ENCODE results near the gene RERE.
"Not testable (repeated sequence)": the region's sequence is repeated elsewhere in the genome, so short reads cannot be mapped to it uniquely, and the experiment has no call there.

The RERE gene

DNA sequence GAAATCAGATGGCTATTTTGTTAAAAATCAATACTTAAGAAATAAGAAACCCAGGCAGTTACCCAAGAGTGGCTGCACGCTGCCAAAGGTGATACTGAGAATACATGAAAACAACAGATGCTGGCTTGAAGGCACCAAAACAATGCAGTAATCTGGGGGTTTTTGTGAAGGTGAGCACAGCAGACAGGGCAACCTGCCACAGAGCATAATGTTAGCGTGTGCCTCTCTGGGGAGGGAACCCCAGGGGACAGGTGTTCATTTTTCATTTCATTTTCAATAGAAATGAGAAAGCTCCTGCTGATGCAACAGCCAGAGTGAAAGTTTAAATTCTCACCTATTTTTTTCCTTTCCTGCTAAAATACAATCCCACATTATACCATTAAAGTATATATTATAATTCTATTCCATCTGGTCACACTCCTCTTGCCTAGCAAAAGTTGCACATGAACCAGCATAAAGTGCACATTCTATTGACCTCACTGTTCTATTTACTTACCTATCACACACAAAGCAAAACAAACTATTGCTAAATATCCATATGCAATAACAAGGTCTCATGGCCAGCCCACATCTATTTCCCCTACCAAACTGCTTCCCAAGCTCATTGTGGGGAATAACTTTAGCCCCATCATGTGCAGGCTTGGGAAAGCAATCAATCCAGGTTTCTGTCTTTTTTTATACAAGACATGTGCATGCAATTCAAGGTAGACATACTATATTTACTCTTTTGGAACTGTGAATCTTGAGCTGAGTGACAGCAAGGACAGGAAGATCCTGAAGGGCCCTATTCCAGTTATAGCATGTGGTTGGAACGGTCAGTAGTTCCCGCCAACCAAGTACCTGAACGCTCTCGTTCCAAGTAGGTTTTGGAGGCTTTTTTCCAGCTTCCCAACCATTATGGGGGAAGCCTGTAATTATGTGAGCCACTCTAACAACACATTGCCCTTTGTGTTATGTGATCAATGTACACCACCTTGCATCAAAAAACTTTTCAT lies 173.6 kb downstream of the RERE start:
- DNase-seq: no peak

DNA sequence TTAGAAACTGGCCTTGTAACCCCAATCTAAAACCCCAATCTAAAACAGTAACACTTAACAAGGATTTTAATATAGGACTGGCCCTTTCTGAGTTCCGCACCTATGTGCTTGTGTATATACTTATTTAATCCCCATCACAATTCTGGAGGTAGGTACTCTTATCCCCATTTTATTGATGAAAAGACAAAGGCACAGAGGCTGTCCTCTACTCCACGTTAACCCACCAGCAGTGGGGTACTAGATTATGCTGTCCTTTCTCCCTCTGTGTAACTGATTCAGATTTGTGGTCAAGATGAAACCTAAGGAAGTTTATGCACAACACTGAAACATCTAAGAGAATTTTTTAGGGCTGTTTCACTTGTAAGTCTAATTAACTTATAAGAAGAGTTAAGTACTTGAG lies 175.3 kb downstream of the RERE start:
- no peak for DNase-seq

DNA sequence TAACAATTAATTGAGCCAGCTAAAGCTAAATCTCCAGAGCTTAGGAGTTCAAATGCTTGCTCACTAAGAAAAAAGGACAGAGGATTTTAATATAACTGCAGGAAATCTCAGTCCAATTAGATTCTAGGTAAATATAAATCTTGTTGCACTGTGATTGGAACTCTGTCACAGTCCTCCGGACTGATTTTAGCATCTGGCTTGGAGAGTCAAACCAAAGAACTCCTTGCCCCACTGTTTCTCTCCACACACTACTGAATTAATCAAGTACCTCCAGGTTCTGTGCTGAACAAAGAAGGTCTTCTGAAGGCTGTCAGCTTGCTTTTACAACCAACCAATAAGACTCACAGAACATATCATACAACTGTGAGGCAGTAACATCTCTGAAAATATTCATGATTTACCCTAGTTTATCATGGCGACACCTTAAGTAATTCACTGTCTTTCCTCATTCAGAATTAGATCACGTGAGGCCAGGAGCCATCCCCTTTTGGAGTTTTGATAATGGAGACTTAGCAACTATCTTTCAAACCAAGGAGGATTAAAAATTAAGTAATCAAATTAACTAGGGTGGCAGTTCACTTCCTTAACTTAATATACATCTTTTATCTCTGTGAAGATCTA lies 176.0 kb downstream of the RERE start:
- no peak for DNase-seq

DNA sequence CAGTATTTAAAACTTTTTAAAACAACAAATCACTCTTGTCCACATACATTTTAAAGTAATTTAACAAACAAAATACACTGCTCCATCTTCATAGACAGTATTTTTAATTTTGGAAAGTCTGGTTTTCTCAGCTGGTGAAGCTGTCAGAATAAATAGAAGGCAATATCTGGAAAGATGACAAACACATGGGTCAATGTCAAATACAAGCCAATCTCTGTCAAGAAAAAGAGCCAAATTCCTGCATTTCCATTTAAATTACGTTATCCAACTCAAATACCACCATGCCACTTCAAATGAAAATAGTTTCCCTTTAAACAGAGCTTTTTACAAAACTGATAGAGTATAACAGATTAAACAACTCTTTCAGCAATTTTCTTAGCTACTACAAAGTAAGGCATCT lies 176.5 kb downstream of the RERE start:
- no peak for DNase-seq

DNA sequence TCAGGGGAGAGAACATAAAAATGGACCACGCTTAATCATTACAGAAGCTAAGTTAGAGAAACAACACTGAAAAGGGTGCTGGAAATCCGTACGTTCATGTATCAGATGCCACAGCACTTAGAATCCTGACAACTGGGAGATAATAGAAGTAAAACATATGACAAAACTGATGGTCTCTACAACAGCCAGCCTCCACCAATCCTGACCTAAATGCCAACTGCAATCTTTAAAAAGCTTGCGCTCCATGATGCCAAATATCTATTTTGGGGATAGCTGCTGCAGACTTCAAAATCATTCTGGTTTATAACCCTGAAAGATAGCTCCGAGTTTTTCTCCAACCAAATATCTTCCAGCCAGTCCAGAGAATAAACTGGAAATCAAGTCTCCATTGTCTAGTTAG lies 178.3 kb downstream of the RERE start:
- no peak for DNase-seq

DNA sequence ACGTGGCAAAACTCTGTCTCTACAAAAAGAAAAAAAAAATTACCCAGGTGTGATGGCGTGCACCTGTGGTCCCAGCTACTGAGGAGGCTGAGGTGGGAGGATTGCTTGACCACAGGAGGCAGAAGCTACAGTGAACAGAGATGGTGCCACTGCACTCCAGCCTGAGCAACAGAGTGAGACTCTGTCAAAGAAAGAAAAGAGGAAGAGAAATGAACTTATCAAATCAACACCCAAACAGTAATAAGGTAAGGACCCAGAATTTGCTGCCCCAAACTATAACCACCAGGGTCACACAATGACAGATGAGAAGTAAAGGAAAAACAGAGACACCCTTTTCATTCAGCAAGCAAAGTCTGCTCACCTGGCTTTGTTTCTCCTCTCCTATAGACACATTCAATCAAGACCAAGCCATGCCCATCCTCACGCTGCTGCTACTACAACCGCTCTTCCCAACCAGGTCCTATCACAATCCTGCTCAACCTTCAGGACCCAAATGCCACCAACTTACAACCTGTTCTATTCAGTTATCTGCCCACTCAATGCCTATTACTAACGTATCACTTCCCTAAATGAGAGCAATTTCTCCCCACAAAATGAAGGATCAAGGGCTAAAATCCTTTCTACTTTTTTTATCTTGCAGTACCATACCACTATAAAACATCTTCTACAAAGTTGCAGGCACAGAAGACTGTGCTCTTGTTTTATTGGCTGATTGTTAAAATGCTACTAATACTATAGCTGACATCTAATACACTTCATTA lies 183.5 kb downstream of the RERE start:
- DNase-seq: no peak

DNA sequence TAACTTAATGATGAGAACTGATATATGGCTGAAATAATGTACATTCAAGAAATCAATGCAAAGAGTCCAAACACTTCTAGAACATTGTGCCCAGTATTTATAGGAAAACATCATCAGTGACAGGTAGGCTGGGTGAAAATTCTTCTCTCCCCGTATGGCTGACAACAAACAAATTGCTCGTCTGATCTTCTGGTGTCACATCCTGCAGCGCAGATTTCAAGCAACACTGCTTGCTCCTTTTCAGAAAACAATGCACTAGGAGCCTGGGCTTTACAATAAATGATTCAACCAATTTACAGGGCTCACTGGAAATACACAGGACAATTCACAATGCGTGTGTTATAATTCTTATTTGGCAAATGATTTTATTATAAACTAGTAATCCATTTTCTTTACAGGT lies 185.3 kb downstream of the RERE start:
- peak in 2 of 51 donors; percentile 21 to 24 for DNase-seq

DNA sequence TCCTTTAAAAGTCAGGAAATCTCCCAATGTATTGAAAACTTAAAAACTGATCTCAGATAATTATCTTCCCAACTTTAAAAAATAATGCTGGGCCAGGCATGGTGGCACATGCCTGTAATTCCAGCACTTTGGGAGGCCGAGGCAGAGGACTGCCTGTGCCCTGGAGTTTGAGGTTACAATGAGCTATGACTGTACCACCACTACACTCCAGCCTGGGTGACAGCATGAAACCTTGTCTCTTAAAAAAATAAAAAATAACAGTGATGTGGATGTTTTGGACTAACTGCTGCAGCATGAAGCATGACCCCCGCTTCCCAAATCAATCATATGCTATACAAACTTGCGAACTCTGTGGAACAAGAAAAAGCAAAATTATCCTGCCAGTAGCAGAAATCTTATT lies 186.3 kb downstream of the RERE start:
- peak in 2 of 51 donors; percentile 21 to 36 for DNase-seq

DNA sequence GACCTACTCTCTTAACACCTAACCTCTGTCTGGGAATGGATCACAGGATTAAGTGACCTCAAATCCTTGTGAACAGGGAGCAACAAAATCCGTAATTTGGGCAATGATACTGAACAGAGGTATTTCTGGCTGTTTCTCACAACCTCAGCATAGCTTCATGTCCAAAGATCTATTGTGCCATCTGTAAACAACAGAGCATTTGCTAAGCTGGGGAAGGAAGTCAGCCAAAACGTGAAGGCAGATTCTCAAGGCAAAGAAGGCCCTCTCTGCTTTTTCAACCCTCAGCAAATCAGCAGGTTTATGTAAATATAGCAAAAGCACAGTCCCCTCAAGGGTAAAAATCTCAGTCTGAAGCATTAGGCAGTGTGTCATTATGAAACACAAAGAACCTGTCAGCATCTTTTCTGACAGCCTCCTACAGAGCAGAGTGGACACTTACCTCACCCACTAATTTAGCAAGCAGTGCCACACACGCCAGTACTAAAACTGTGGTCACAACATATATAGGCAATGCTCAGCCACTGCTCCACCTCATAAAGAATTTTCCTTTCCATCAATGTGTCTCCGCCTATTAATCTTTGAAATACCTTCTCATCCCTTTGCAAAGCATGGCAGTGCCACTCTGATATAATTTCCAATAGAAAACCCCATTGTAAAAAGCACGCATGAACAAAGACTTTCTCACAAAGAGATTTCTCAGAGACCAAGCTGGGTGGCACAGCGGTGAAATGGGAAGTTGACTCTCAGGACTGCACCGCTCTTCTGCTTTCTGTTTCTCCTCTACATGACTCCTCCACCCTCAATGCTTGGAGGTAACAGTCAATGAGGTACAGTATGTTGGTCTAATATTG lies 188.0 kb downstream of the RERE start:
- DNase-seq: peak in 19 of 51 donors; percentile 4 to 70 (median 20)

DNA sequence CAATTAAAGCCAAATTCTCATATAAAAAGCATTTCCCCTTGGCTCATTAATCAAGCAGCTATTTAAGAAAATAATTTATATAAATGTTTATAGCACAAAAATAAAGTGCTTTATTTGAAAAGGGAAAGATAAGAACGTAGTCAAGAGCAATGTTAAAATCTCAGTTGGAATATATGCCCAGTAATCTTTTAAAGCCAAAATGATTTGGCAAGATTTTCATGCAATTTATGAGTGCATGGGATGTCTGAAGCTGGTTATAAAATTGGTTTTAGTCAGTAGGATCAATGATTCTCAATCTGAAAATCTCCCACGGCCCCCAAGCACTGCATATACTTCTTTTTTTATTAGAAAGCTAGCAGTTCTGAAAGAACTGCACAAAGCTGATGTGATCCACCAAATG lies 188.8 kb downstream of the RERE start:
- DNase-seq: no peak

DNA sequence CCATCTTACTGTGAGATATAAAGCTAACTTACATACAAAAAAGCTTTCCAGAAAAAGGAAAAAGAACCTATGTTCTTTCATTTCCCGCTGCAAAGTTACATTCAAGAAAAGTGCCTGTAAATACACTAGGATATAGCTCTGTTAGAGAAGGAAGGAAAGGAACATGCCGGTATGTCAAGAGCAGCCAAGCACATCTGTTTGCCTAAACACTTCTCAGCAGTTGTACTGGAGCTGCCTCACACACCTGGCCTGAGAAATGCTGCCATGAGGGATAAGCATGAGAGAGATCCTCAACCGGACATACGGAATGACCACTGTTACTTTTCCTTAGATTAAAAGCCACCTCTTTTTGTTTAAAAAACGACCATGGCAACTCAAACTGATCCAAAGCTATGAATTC lies 189.7 kb downstream of the RERE start:
- no peak for DNase-seq

DNA sequence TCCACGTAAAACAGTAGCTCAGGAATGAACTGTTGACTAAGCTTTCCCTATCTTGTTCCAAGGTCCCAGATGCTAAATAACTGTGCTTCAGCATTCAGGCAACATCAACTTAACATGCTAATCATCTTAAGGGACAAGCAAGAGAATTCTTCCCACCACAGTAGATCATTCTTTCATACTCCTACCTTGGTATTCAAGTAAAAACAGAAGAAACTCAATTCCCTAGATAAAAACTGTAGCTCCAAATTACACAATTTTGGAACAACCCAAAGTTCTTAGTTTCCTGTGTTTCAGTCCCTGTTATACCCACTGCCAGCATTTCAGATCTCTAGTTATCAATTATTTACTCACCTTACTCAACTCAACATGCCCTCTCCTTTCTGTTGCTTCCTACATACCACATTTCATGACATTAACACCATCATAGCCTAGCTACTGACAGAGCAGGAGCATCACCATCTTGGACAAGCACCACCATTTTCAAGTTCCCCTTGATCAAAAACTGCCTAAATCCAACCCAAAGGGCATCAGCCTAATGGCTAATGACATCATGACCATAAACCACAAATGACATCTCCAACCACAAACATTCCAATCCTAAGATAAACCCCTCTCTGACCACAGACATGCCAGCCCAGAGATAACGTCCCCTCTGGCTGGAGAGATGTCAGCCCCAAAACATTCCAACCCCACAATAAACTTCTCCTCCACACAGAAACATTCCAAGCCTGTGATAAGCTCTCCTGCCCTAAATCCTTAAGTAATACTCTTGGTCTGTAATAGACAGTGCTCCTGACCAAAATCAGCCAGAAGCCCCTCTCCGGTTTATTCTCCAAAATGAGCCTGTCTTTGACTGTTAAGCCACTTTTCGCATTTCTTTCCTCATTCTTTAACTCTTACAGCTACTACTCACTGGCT lies 191.2 kb downstream of the RERE start:
- DNase-seq: no peak

DNA sequence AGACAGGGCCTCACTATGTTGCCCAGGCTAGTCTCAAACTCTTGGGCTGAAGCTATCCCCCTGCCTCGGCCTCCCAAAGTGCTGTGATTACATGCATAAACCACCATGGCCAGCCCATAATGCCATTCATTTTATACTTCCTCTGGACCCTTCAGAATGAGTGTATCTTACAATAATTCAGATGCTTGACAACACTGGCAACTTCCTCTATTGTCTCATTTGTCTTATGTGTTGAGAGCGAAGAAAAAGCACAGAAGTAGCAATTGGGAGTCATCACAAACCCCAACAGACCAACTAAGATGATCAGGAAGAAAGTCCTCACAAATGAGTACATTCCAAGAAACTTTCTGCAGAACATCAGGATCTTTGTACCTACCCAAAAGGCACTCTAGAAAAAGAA lies 191.9 kb downstream of the RERE start:
- DNase-seq: no peak

DNA sequence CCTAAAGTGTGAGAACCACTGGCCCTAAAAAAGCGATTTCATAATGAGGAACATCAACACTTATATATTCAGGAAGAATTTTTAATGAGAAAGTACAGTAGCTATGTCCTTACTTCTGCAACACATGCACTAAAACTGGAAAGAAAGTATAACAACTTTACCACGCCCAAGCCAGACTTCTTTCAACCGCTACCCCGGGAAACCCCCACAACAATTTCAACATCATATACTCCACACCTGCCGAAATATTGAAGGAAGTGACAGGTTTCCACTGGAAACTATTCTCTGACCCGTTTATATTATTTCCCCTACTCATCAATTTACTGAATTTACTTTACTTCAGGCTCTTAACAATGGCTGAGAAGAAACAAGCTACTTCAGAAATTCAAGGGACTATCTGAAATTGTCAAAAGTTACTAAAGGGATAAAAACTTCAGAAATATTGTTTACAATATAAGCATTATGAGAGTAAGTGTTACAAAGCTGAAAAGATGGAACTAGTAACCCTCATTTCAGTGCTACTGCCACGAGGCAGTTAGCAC lies 193.7 kb downstream of the RERE start:
- not testable (repeated sequence) for DNase-seq

DNA sequence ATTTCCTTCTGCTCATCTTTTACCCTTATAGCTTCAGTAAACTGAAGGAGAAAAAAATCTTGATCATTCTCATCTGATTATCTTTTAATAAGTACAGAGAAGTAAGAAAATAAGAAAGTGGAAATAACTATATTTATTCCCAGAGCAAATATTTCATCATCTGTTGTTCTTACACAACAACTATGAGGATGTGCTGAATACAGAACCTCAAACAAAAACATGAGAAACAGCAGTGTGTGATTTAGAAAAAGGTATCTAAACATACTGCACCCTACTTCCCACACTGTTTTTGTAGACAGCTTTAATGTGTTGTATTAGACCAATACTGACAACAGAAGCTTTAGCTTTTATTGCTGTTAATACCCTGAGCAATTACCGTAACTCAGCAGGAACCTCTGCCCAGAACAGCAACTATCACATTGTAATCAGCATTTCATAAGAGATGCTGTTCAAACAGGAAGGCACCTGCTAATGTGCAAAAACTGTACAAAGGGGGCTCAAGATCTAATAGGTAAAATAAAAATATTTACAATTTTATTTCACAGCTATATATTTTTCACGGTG lies 195.6 kb downstream of the RERE start:
- not testable (repeated sequence) for DNase-seq

DNA sequence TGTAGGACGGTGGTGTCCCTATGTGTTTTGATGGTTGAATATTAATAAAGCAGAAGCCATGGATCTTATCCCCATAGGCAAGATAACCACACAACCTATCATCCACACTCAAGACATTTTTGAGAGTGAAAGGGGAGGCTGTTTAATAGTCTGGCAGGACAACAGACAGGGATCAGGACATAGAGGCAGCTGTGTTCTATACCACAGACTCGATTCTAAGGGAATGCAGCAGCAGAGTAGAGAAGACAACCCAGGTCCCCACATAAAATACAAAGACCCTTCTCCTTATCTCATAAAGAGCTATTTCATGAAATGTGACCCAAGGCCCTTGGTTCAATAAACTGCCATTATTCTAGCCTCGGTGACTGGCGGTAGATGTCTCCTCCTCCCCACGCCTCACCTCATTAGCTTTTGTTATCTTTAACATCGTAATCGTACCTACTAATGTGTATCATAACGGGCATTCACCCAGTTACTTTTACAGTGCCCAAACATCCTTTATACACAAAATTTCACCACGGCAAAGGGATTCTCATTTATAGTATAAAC lies 196.3 kb downstream of the RERE start:
- DNase-seq: not testable (repeated sequence)

DNA sequence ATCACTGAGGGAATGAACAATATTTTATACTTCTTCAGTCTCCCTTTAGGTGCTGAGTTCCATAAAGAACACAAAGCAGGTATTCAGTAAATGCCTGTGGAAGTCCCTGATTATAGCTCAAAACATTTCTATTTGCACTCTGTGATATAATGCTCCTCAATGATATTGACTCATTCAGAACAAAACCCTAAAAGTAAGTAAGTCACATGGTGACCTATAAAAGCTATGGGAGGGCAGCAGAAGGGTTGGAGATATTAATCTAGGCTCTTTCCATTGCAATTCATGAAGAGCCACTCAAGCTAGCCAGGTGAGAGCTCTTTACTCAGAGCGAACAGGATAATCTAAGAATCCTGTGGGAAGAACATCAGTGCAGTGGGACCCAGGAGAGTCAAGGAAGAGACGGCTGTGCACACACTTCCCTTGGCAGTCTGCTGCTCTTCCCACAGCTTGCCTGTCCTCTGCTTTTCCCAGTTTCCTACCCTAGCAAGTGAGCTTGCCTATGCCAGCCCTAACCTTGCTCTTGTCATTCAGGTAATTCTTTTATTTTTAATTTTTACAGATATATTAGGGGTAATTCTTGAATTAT lies 197.4 kb downstream of the RERE start:
- not testable (repeated sequence) for DNase-seq

DNA sequence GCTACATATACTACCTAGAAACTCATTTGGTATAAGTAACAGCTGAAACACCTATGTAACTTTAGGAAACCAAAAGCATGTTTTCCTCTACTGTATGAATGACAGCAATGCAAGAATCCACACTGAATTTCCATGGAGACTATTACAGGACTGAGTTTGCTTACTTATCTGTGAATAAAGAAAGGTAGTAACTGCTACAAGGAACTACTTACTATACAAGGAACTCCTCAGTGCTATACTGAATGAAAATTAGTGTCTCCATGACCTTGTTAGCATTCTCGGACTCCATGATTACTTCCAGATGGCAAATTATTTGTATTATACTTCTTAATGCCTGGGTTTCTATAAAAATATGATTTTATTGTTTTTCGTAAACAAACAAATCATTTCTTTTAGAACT lies 198.0 kb downstream of the RERE start:
- not testable (repeated sequence) for DNase-seq

DNA sequence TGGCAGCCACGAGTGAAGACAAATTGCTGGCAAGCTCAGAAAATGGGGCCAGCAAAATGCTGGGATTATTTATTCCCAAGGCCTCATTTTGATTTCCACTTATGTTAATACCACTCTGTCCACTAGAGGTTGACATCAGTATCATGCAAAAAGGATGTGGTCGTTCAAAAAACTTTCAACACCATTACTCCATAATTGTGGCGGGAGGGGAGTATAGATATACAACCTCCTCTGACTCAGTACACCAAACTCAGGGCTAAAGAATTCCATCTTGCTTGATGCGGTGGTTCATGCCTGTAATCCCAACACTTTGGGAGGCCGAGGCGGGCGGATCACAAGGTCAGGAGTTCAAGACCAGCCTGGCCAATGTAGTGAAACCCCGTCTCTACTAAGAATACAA lies 200.6 kb downstream of the RERE start:
- not testable (repeated sequence) for DNase-seq
